Measurements from ENCODE around the gene RABGAP1L. TPM values are rescaled to one million over a fixed set of nuclear protein-coding genes. Genes with fewer than 3 reads are reported as not detected.

The RABGAP1L gene
- total RNA-seq, 6 experiments from 2014 or later, result 11.7 to 23.1 (median 18.5) TPM

- ATAC-seq (no peak), DNase-seq (no peak)
- TF ChIP-seq, protein P1, sequence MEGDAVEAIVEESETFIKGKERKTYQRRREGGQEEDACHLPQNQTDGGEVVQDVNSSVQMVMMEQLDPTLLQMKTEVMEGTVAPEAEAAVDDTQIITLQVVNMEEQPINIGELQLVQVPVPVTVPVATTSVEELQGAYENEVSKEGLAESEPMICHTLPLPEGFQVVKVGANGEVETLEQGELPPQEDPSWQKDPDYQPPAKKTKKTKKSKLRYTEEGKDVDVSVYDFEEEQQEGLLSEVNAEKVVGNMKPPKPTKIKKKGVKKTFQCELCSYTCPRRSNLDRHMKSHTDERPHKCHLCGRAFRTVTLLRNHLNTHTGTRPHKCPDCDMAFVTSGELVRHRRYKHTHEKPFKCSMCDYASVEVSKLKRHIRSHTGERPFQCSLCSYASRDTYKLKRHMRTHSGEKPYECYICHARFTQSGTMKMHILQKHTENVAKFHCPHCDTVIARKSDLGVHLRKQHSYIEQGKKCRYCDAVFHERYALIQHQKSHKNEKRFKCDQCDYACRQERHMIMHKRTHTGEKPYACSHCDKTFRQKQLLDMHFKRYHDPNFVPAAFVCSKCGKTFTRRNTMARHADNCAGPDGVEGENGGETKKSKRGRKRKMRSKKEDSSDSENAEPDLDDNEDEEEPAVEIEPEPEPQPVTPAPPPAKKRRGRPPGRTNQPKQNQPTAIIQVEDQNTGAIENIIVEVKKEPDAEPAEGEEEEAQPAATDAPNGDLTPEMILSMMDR (IDR thresholded peaks at IDR 0.05), result no peak
- no peak for TF ChIP-seq POLR2A (IDR thresholded peaks at IDR 0.05)
- intact Hi-C loops (cut with DNase I), result no loop called here
- Histone ChIP-seq H3K36me3 (no peaks in the 10 kb centered on the region), H3K4me1 (peaks cover 0 to 15% (median 4%) of the 10 kb centered on the region in 4 donors), H3K27me3 (no peaks in the 10 kb centered on the region), H3K4me3 (no peak overlapping the region), H3K27ac (no peak overlapping the region), H3K9me3 (no peaks in the 10 kb centered on the region)
- 87% methylated on average over 2 of the region's 2 CpGs for WGBS (ENCODE audit: insufficient coverage, low coverage, low lambda C conversion rate, missing lambda C conversion rate)
Measured at GRCh38 chr1:175024773-175025172, 865.5 kb downstream of the RABGAP1L start.

DNA sequence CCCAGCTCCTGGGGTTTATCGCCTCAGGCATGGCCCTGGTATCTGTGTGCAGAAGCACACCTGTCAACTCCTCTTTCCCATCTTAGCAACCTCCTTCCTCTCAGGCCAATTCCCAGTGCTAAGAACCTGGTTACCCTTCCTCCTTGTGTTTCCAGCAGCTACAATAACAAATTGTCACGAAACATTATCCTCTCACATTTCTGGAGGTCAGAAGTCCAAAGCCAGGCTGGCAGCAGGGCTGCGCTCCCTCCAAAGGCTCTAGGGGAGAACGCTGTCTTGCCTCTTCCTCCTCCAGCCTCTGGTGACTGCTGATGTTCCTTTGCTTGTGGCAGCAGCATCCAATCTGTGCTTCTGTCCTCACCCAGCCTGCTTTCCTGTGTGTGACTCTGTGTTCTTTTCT lies 874.6 kb downstream of the RABGAP1L start:
- Histone ChIP-seq H3K27ac (no peak overlapping the region), H3K27me3 (no peaks in the 10 kb centered on the region), H3K36me3 (no peaks in the 10 kb centered on the region), H3K4me1 (no peaks in the 10 kb centered on the region), H3K4me3 (no peak overlapping the region), H3K9me3 (no peaks in the 10 kb centered on the region)
- 94% methylated on average over 2 of the region's 4 CpGs for WGBS (ENCODE audit: insufficient coverage, low coverage, low lambda C conversion rate, missing lambda C conversion rate)
- ATAC-seq (no peak), DNase-seq (no peak)
- intact Hi-C loops (cut with DNase I), result loop anchor here (10.0 kb wide), 3 partner anchors 91 to 291 kb away; no protein-coding TSS in a partner anchor
- TF ChIP-seq, protein P1 (IDR thresholded peaks at IDR 0.05), result no peak
- TF ChIP-seq POLR2A (IDR thresholded peaks at IDR 0.05), result no peak

GRCh38 chr1:175034775-175035174 lies 875.5 kb downstream of the RABGAP1L start:
- H3K9me3 ChIP-seq, result no peaks in the 10 kb centered on the region
- ATAC-seq (peak in 1 of 4 donors; percentile 71), DNase-seq (no peak)
- H3K4me1 ChIP-seq, result no peaks in the 10 kb centered on the region
- WGBS (ENCODE audit: insufficient coverage, low coverage, low lambda C conversion rate, missing lambda C conversion rate), result 13% methylated on average over 2 of the region's 2 CpGs
- H3K4me3 ChIP-seq, result no peak overlapping the region
- no peaks in the 10 kb centered on the region for H3K36me3 ChIP-seq
- intact Hi-C loops (cut with DNase I), result loop anchor here (10.0 kb wide), 3 partner anchors 90 to 290 kb away; no protein-coding TSS in a partner anchor
- no peaks in the 10 kb centered on the region for H3K27me3 ChIP-seq
- no peak overlapping the region for H3K27ac ChIP-seq
- TF ChIP-seq, protein P1 (IDR thresholded peaks at IDR 0.05), result no peak
- no peak for TF ChIP-seq POLR2A (IDR thresholded peaks at IDR 0.05)

GRCh38 chr1:175035865-175036264 lies 876.5 kb downstream of the RABGAP1L start:
- no peak for ATAC-seq
- 77% methylated on average over 6 of the region's 6 CpGs for WGBS (ENCODE audit: insufficient coverage, low coverage, low lambda C conversion rate, missing lambda C conversion rate)
- intact Hi-C loops (cut with DNase I), result loop anchor here (10.0 kb wide), 3 partner anchors 89 to 289 kb away; no protein-coding TSS in a partner anchor

More at GRCh38 chr1:175035865-175036264, 876.5 kb downstream of the RABGAP1L start:
- no peaks in the 10 kb centered on the region for H3K36me3 ChIP-seq
- H3K9me3 ChIP-seq, result no peaks in the 10 kb centered on the region
- H3K27ac ChIP-seq, result no peak overlapping the region
- no peak for TF ChIP-seq POLR2A (IDR thresholded peaks at IDR 0.05)
- TF ChIP-seq, protein P1 (IDR thresholded peaks at IDR 0.05), result no peak
- H3K4me3 ChIP-seq, result no peak overlapping the region
- H3K27me3 ChIP-seq, result no peaks in the 10 kb centered on the region
- no peaks in the 10 kb centered on the region for H3K4me1 ChIP-seq
- no peak for DNase-seq

Data from right lobe of liver (tissue), 6 donors.